Activated naive CD8-positive, alpha-beta T cell (primary cell): ENCODE measurements around the gene GAMT.

Source experiments
- H3K27ac Mint-ChIP-seq: one replicate; pipeline ENCODE4 v1.8.0; 2021; ENCODE audit warnings: mixed read lengths
- H3K27me3 Mint-ChIP-seq: one replicate; pipeline ENCODE4 v1.8.0; 2021; ENCODE audit warnings: mixed read lengths
- H3K36me3 Mint-ChIP-seq: one replicate; pipeline ENCODE4 v1.8.0; 2021; ENCODE audit warnings: mixed read lengths
- H3K4me1 Mint-ChIP-seq: one replicate; pipeline ENCODE4 v1.8.0; 2021; ENCODE audit warnings: low read depth, mixed read lengths
- H3K4me3 Mint-ChIP-seq: one replicate; pipeline ENCODE4 v1.8.0; 2021; ENCODE audit warnings: mild to moderate bottlenecking, mixed read lengths
- H3K9me3 Mint-ChIP-seq: one replicate; pipeline ENCODE4 v1.8.0; 2021; ENCODE audit warnings: low read depth, mixed read lengths

GAMT gene

GRCh38 chr19:1377965-1378785 is 23.2 kb downstream of the GAMT start:
- Mint-ChIP-seq H3K4me3 (no peak overlapping the region), H3K36me3 (no peaks in the 10 kb centered on the region), H3K27me3 (no peaks in the 10 kb centered on the region), H3K4me1 (peaks cover 2% of the 10 kb centered on the region), H3K9me3 (no peaks in the 10 kb centered on the region), H3K27ac (no peak overlapping the region)

DNA sequence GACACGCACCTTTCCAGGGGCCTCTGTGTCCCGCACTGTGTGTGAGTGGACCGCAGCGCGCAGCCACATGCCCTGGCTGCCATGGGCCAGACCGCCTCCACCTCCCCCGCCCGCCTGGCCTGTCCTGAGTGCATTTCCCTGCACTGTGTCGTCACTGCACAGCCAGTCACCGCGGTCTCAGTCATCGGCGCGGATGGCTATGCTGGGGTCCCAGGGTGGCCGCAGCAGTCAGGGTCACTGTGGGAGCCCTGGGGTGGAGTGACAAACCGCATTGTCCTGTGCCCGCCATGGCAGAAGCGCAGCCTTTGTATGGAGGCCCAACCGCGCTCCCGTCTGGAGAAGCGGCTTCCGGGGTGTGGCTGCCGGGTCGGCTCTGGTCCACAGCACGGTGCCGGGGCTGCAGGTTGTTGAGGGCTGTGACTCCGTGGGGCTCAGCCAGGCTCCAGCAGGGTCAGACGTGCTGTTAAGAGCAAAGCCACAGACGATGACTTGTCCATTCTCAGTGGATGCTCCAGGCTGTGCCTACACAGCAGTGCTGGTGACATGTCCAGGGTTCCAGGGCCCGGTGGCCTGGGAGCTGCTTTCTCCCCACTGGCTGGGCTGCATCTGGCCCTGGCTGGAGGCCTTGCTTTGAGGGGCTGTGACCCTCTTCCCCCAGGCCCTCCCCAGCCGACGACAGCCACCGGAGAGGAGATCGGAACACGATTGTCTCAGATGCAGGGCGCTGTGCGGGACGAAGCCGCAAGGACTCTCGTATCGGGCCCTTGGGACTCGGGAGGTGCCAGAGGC is 24.0 kb downstream of the GAMT start:
- Mint-ChIP-seq H3K4me3 (no peak overlapping the region), H3K27ac (no peak overlapping the region), H3K27me3 (no peaks in the 10 kb centered on the region), H3K9me3 (no peaks in the 10 kb centered on the region), H3K4me1 (no peaks in the 10 kb centered on the region), H3K36me3 (no peaks in the 10 kb centered on the region)

DNA sequence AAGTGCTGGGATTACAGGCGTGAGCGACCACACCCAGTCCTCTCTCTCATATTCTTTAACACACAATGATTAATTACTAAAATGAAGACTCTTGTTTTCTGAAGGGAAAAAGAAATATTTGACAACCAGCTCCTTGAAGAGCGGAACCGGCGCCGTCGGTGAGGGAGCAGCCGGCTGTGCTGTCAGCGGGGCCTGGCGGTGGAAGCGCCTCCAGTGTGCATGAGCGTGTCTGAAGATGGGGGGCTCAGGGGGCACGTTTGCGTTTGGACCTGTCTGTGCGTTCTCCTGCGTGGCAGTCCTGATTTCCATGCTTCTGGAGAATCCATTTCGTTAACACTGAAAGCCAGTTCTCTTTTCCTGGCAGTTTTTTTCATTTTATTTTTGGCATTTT is 24.9 kb downstream of the GAMT start:
- no peaks in the 10 kb centered on the region for H3K36me3 Mint-ChIP-seq
- no peak overlapping the region for H3K4me3 Mint-ChIP-seq
- H3K27me3 Mint-ChIP-seq: no peaks in the 10 kb centered on the region
- no peak overlapping the region for H3K27ac Mint-ChIP-seq
- H3K9me3 Mint-ChIP-seq: no peaks in the 10 kb centered on the region
- H3K4me1 Mint-ChIP-seq: no peaks in the 10 kb centered on the region

GRCh38 chr19:1374250-1374577 is 27.1 kb downstream of the GAMT start:
- Mint-ChIP-seq H3K27ac (no peak overlapping the region), H3K4me1 (no peaks in the 10 kb centered on the region), H3K27me3 (no peaks in the 10 kb centered on the region), H3K9me3 (no peaks in the 10 kb centered on the region), H3K4me3 (no peak overlapping the region), H3K36me3 (no peaks in the 10 kb centered on the region)

DNA sequence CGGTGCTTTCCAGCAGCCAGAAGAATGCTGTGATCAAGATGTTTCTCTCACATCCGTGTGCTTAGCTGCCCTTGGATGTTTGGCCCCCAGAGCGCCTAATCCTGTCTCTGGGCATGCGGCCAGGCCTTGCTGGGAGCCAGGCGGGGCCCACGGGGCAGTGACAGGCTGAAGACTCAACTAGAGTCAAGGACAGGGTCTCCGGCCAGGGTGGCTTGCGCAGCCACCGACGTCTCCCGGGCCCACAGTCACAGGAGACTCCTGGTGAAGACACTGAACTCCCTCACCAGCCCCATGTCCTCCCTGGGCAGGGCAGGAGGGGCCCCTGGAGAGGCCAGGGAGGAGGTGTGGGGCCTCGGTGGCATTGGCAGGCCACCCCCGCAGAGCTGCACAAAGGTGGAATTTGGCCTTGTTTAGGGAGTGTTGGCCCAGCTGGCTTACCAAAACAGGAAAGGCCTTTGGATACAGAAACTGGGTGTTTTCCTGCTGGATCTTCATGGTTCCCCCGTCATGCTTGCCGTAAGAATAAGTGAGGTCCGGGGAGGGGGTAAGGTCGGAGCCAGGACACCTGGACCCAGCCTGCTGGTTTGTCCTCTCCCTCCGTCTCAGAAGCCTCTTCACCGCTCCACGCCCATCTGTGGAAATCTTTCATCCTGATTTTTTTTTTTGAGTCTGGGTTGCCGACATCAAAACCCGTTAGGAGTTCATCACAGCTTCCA is 27.6 kb downstream of the GAMT start:
- Mint-ChIP-seq H3K4me1 (no peaks in the 10 kb centered on the region), H3K27me3 (no peaks in the 10 kb centered on the region), H3K27ac (no peak overlapping the region), H3K9me3 (no peaks in the 10 kb centered on the region), H3K36me3 (no peaks in the 10 kb centered on the region), H3K4me3 (no peak overlapping the region)

GRCh38 chr19:1373042-1373533 is 28.3 kb downstream of the GAMT start:
- Mint-ChIP-seq H3K36me3 (no peaks in the 10 kb centered on the region), H3K27ac (no peak overlapping the region), H3K27me3 (no peaks in the 10 kb centered on the region), H3K9me3 (no peaks in the 10 kb centered on the region), H3K4me3 (no peak overlapping the region), H3K4me1 (no peaks in the 10 kb centered on the region)

- Mint-ChIP-seq H3K4me1 (no peaks in the 10 kb centered on the region), H3K27me3 (no peaks in the 10 kb centered on the region), H3K4me3 (no peak overlapping the region), H3K9me3 (no peaks in the 10 kb centered on the region), H3K36me3 (peaks cover 2% of the 10 kb centered on the region), H3K27ac (no peak overlapping the region)
Measured at GRCh38 chr19:1370579-1371361, 30.6 kb downstream of the GAMT start.

GRCh38 chr19:1369214-1369805 is 32.0 kb downstream of the GAMT start:
- H3K27ac Mint-ChIP-seq: no peak overlapping the region

GRCh38 chr19:1366899-1367870 is 34.2 kb downstream of the GAMT start:
- H3K9me3 Mint-ChIP-seq: no peaks in the 10 kb centered on the region
- no peak overlapping the region for H3K27ac Mint-ChIP-seq
- H3K27me3 Mint-ChIP-seq: no peaks in the 10 kb centered on the region
- peaks cover 2% of the 10 kb centered on the region for H3K36me3 Mint-ChIP-seq
- peaks cover 30% of the 10 kb centered on the region for H3K4me1 Mint-ChIP-seq
- H3K4me3 Mint-ChIP-seq: no peak overlapping the region

More at GRCh38 chr19:1369214-1369805, 32.0 kb downstream of the GAMT start:
- Mint-ChIP-seq H3K4me1 (peaks cover 9% of the 10 kb centered on the region), H3K9me3 (no peaks in the 10 kb centered on the region), H3K4me3 (no peak overlapping the region), H3K36me3 (peaks cover 2% of the 10 kb centered on the region), H3K27me3 (no peaks in the 10 kb centered on the region)

DNA sequence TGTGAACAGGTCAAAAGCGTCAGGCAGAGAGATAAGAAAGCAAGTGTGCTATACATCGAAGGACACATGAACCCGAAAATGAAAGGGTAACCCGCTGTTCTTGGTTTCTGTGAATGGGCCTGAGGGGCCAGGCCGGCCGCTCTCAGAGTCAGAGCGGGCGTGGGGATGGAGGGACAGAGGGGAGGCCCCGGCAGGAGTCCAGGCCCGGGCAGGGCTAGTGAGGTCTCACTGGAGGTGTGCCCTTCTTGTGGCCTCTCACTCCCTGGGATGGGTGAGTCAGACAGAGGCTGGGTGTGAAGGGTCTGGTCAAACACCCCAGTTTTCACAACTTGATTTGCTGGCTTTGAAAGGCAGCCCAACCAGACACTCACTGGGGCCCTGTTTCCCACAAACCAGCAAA is 35.0 kb downstream of the GAMT start:
- Mint-ChIP-seq H3K9me3 (no peaks in the 10 kb centered on the region), H3K27ac (no peak overlapping the region), H3K4me1 (peaks cover 33% of the 10 kb centered on the region), H3K4me3 (no peak overlapping the region), H3K36me3 (peaks cover 5% of the 10 kb centered on the region), H3K27me3 (no peaks in the 10 kb centered on the region)

DNA sequence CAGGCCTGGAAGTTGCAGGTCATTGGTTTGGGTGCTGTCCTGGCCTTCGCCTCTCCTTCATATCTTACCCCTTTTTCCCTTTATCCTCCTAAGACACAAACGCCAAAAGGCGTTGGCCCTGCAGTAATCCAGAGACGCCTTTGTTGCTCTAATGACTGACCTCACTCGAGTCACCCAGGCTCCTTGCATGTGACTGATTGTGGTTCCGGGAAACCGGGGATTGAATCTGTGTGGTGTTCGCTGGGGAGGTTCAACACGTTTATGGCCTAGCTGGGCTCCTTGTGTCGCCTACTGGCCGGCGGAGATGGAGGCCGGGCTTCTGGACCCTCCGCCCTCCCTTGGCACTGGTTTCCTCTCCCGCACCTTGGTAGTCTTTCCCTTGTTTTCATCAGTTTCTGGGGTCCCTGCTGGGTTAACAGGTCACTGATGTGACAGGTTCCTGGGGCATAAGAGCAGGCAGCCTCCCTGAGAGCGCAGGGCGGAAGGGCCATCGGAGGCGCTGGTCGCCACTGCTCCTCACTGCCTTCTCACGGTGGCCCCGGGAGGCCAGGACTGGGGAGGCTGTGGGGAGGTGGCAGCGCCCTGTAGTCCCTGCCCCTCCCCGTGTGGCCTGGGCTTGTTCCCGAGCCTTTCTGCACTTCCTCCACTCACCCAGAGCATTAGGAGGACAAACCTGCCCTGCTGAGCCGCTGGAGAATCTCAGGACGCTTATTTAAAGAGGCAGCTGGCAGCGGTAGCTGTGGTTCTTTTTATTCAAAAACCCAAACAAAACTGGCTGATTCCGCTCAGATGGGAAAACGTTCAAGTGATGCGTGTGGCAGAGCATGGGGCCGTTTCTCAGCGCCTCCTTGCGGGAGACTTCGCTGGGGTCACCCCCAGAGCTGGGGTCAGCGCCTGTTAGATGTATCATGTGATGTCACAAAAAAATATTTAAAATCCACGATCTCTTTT is 35.7 kb downstream of the GAMT start:
- Mint-ChIP-seq H3K4me1 (peaks cover 33% of the 10 kb centered on the region), H3K27me3 (no peaks in the 10 kb centered on the region), H3K9me3 (no peaks in the 10 kb centered on the region), H3K27ac (no peak overlapping the region), H3K4me3 (no peak overlapping the region), H3K36me3 (peaks cover 5% of the 10 kb centered on the region)

- Mint-ChIP-seq H3K4me1 (peaks cover 33% of the 10 kb centered on the region), H3K36me3 (peaks cover 5% of the 10 kb centered on the region), H3K4me3 (peak overlapping the region; percentile 79), H3K9me3 (no peaks in the 10 kb centered on the region), H3K27ac (peak overlapping the region; percentile 72), H3K27me3 (no peaks in the 10 kb centered on the region)
Measured at GRCh38 chr19:1364070-1364704, 37.2 kb downstream of the GAMT start.
